K562 (cell line): Measurements from ENCODE around the gene NEB. TPM values are rescaled to one million over a fixed set of nuclear protein-coding genes. Genes with fewer than 3 reads are reported as not detected.

Experiments
- ARID1B ChIP-seq: fragments of 450-650 bp; IDR thresholded peaks from 2 replicates; pipeline ENCODE4 v1.6.1; 2016; ENCODE audit warnings: antibody characterized with exemption, mild to moderate bottlenecking, inconsistent platforms
- ATF7 ChIP-seq: fragments of 450-650 bp; IDR thresholded peaks from 2 replicates; pipeline ENCODE4 v1.7.1; 2014; ENCODE audit warnings: mild to moderate bottlenecking, moderate library complexity
- BACH1 ChIP-seq: fragments of 200-800 bp; sonication (Bioruptor generic); IDR thresholded peaks from 2 replicates; pipeline ENCODE4 v1.6.1; 2016; ENCODE audit warnings: missing genetic modification characterization, missing compliant biosample characterization
- BRF1 ChIP-seq: IDR thresholded peaks from 3 replicates; pipeline ENCODE4 v1.6.1; 2011; ENCODE audit warnings: borderline replicate concordance, mild to moderate bottlenecking; ENCODE audit not compliant: insufficient read length; ENCODE audit errors: extremely low read depth
- CBFA2T2 ChIP-seq: fragments of 450-650 bp; conservative IDR thresholded peaks from 2 replicates; pipeline ENCODE4 v1.6.1; 2017; ENCODE audit warnings: mild to moderate bottlenecking
- CBFA2T3 ChIP-seq: fragments of 450-650 bp; IDR thresholded peaks from 2 replicates; pipeline ENCODE4 v1.6.1; 2017
- CEBPB ChIP-seq: fragments of 450-650 bp; IDR thresholded peaks from 2 replicates; pipeline ENCODE4 v1.6.1; 2016; ENCODE audit warnings: missing genetic modification characterization, missing compliant biosample characterization
- CXXC5 ChIP-seq: fragments of 250-450 bp; sonication (Bioruptor Pico); IDR thresholded peaks from 2 replicates; pipeline ENCODE4 v1.8.0; 2022; ENCODE audit warnings: inconsistent platforms, mild to moderate bottlenecking, moderate library complexity
- DNMT1 ChIP-seq: fragments of 450-650 bp; IDR thresholded peaks from 2 replicates; pipeline ENCODE4 v1.6.1; 2016; ENCODE audit warnings: antibody characterized with exemption, mild to moderate bottlenecking
- FOXK2 ChIP-seq, 2 experiments: fragments of 450-650 bp; IDR thresholded peaks in 1 of 2; conservative IDR thresholded peaks in 1 of 2; 2 replicates each; pipeline ENCODE4 v1.6.1; 2016; ENCODE audit warnings: low read depth in 2 of 2, mild to moderate bottlenecking in 1 of 2
- HNRNPH1 ChIP-seq: fragments of 200-400 bp; formaldehyde crosslinking; optimal IDR thresholded peaks from 2 replicates; pipeline ENCODE3; 2017; ENCODE audit warnings: low read depth, mild to moderate bottlenecking, low read length, moderate library complexity
- MECOM ChIP-seq: fragments of 250-450 bp; sonication (Bioruptor Pico); IDR thresholded peaks from 2 replicates; pipeline ENCODE4 v1.8.0; 2022; ENCODE audit warnings: inconsistent platforms
- MTA3 ChIP-seq: fragments of 450-650 bp; formaldehyde crosslinking; IDR thresholded peaks from 2 replicates; pipeline ENCODE4 v1.6.1; 2017; ENCODE audit warnings: mild to moderate bottlenecking, borderline replicate concordance
- NFIX ChIP-seq: fragments of 250-450 bp; sonication (Bioruptor Pico); IDR thresholded peaks from 2 replicates; pipeline ENCODE4 v1.4.0; 2020; ENCODE audit warnings: low read depth, mild to moderate bottlenecking, moderate library complexity
- NFXL1 ChIP-seq: fragments of 450-650 bp; formaldehyde crosslinking; IDR thresholded peaks from 2 replicates; pipeline ENCODE4 v1.4.0; 2021; ENCODE audit warnings: mild to moderate bottlenecking
- POLR2AphosphoS5 ChIP-seq: IDR thresholded peaks from 2 replicates; pipeline ENCODE4 v1.6.1; 2011; ENCODE audit warnings: mild to moderate bottlenecking, low read depth, low read length, moderate library complexity; ENCODE audit not compliant: control insufficient read depth, insufficient read depth
- RAD21 ChIP-seq, 2 experiments: fragments of 250-450 bp in 1 of 2; fragments of 450-650 bp in 1 of 2; sonication (Bioruptor Pico) in 1 of 2; formaldehyde crosslinking in 1 of 2; IDR thresholded peaks in 1 of 2; conservative IDR thresholded peaks in 1 of 2; 2 replicates each; pipeline versions ENCODE4 v1.4.0 to v1.8.0; 2020 to 2022; ENCODE audit warnings: mild to moderate bottlenecking in 2 of 2, moderate library complexity in 1 of 2
- RBFOX2 ChIP-seq: fragments of 200-400 bp; formaldehyde crosslinking; IDR thresholded peaks from 2 replicates; pipeline ENCODE4 v1.6.1; 2017; ENCODE audit warnings: low read depth, mild to moderate bottlenecking, low read length, moderate library complexity
- TCFL5 ChIP-seq: fragments of 250-450 bp; sonication (Bioruptor Pico); conservative IDR thresholded peaks from 2 replicates; pipeline ENCODE4 v1.6.1; 2021; ENCODE audit warnings: mild to moderate bottlenecking, moderate library complexity, matching md5 sums
- ZNF41 ChIP-seq: fragments of 250-450 bp; sonication (Bioruptor Pico); conservative IDR thresholded peaks from 2 replicates; pipeline ENCODE4 v1.4.0; 2020; ENCODE audit warnings: mild to moderate bottlenecking
- ZNF668 ChIP-seq: fragments of 250-450 bp; sonication (Bioruptor Pico); IDR thresholded peaks from 2 replicates; pipeline ENCODE4 v1.8.0; 2022; ENCODE audit warnings: mild to moderate bottlenecking, inconsistent platforms
- polyA plus RNA-seq, 8 experiments: library from polyadenylated mRNA; depleted of rRNA in 4 of 8; stranded (reverse) in 5 of 8; unstranded in 3 of 8; fragments of >200 nt; fragmentation: Nextera tagmentation in 2 of 8; fragmentation: Illumina TruSeq in 1 of 8; extraction: Ambion mirVana in 2 of 8; extraction: Trizol in 1 of 8; gene quantifications; 2 replicates each; pipeline versions ENCODE4 v1.2.1 to v1.2.3, GENCODE V29; 2011 to 2014; ENCODE audit warnings: inconsistent platforms in 1 of 8, missing spikeins in 1 of 8
- total RNA-seq, 7 experiments: library from RNA; depleted of rRNA in 6 of 7; stranded (reverse); fragments of >200 nt in 6 of 7; fragmentation: Illumina TruSeq in 2 of 7; extraction: Trizol in 2 of 7; gene quantifications; 2 replicates each; pipeline versions ENCODE4 v1.2.1 to v1.2.3, GENCODE V29; 2011 to 2021; ENCODE audit warnings: low replicate concordance in 1 of 7
- TF ChIP-seq, protein P1 (sequence below), 3 experiments: fragments of 200-800 bp in 1 of 3; sonication (Bioruptor generic) in 1 of 3; sonication (generic) in 1 of 3; formaldehyde crosslinking in 1 of 3; IDR thresholded peaks; 2 replicates each; pipeline versions ENCODE4 v1.6.1 to v1.8.0; 2016 to 2022; ENCODE audit warnings: mild to moderate bottlenecking in 2 of 3, missing compliant biosample characterization in 2 of 3, missing genetic modification characterization in 2 of 3, missing genetic modification reagents in 1 of 3
- TF ChIP-seq, protein P2 (sequence below): fragments of 450-650 bp; IDR thresholded peaks from 2 replicates; pipeline ENCODE4 v1.7.1; 2018; ENCODE audit warnings: mild to moderate bottlenecking, low read depth; ENCODE audit not compliant: partially characterized antibody
- TF ChIP-seq, protein P3 (sequence below): IDR thresholded peaks from 2 replicates; pipeline ENCODE4 v1.6.1; 2014; ENCODE audit warnings: antibody characterized with exemption

The NEB gene
- total and polyA plus RNA-seq, 9 of the 15 experiments (the other 6 are each of a cell fraction or from before 2014, with no cell fraction given) = 1.7 to 3.8 (median 2.9) TPM

DNA sequence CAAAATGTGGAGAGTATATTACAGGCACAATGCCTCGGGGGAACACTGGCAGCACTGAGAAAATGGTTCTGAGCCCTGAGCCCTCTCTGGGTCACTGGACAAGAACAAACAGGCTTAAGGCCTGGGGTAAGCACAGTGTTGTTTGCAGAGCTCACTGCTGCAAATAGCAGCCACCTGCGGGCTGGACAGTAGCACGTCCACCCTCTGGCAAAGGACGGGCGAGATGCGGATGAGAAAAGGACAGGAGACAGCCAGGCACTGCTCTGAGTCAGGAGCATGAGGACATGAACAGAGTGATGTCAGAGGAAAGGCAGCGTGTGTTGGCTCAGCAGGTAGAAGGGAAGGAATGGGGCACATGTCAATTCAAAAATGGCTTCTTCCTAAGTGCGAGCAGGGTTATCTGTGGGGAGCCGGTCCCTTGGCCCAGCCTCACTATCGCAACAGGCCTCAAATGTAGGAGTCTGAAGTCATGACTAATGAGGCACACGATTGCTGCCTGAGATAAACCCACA is 25.9 kb upstream of the NEB start (continued):
- peak; percentile 45; the same call in 1 of the 2 replicates for TF ChIP-seq RBFOX2
- TF ChIP-seq MECOM (CRISPR knock-in tag) = peak; percentile 72
- TF ChIP-seq ZNF41 (CRISPR knock-in tag) = peak; percentile 71; the same call in 1 of the 2 replicates
- peak; percentile 87 for TF ChIP-seq ARID1B
- TF ChIP-seq HNRNPH1 = no peak
- peak; percentile 80 for TF ChIP-seq CBFA2T3
- TF ChIP-seq, protein P1, sequence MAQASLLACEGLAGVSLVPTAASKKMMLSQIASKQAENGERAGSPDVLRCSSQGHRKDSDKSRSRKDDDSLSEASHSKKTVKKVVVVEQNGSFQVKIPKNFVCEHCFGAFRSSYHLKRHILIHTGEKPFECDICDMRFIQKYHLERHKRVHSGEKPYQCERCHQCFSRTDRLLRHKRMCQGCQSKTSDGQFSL (CRISPR knock-in tag; IDR thresholded peaks at IDR 0.05) = no peak
- TF ChIP-seq, protein P1 (tag; IDR thresholded peaks at IDR 0.05) = 0 out of 4 replicates have a peak, but pooled peaks of 1 of the 2 experiments have one; percentile 44
- TF ChIP-seq POLR2AphosphoS5 = peak; percentile 71; the same call in 1 of the 2 replicates
- TF ChIP-seq, protein P2, sequence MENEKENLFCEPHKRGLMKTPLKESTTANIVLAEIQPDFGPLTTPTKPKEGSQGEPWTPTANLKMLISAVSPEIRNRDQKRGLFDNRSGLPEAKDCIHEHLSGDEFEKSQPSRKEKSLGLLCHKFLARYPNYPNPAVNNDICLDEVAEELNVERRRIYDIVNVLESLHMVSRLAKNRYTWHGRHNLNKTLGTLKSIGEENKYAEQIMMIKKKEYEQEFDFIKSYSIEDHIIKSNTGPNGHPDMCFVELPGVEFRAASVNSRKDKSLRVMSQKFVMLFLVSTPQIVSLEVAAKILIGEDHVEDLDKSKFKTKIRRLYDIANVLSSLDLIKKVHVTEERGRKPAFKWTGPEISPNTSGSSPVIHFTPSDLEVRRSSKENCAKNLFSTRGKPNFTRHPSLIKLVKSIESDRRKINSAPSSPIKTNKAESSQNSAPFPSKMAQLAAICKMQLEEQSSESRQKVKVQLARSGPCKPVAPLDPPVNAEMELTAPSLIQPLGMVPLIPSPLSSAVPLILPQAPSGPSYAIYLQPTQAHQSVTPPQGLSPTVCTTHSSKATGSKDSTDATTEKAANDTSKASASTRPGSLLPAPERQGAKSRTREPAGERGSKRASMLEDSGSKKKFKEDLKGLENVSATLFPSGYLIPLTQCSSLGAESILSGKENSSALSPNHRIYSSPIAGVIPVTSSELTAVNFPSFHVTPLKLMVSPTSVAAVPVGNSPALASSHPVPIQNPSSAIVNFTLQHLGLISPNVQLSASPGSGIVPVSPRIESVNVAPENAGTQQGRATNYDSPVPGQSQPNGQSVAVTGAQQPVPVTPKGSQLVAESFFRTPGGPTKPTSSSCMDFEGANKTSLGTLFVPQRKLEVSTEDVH = no peak
- TF ChIP-seq CXXC5 (CRISPR knock-in tag) = peak; percentile 86
- TF ChIP-seq FOXK2 (conservative IDR thresholded peaks at IDR 0.05 in 1 of 2, IDR thresholded peaks at IDR 0.05 in 1 of 2; ENCODE audit: low read depth in 2 of 2) = peak; percentile 16 to 23; a peak in 1 of 4 replicates
- TF ChIP-seq RAD21 (CRISPR knock-in tag; conservative IDR thresholded peaks at IDR 0.05 in 1 of 2, IDR thresholded peaks at IDR 0.05 in 1 of 2) = 0 out of 4 replicates have a peak, but pooled peaks of 1 of the 2 experiments have one; percentile 5
- no peak for TF ChIP-seq NFIX (CRISPR knock-in tag)
- TF ChIP-seq DNMT1 = 0 out of 2 replicates have a peak, but pooled peaks have one; percentile 41
- TF ChIP-seq CBFA2T2 = peak; percentile 66
- peak; percentile 86 for TF ChIP-seq ATF7
- peak; percentile 76; the same call in 1 of the 2 replicates for TF ChIP-seq ZNF668 (CRISPR knock-in tag)
- TF ChIP-seq NFXL1 (CRISPR knock-in tag) = peak; percentile 42; the same call in 1 of the 2 replicates
- TF ChIP-seq MTA3 = no peak
- TF ChIP-seq TCFL5 (CRISPR knock-in tag) = 0 out of 2 replicates have a peak, but pooled peaks have one; percentile 26
- no peak for TF ChIP-seq BRF1
- TF ChIP-seq BACH1 (tag) = peak; percentile 48; the same call in 1 of the 2 replicates
- TF ChIP-seq CEBPB = 0 out of 2 replicates have a peak, but pooled peaks have one; percentile 11
- TF ChIP-seq, protein P3, sequence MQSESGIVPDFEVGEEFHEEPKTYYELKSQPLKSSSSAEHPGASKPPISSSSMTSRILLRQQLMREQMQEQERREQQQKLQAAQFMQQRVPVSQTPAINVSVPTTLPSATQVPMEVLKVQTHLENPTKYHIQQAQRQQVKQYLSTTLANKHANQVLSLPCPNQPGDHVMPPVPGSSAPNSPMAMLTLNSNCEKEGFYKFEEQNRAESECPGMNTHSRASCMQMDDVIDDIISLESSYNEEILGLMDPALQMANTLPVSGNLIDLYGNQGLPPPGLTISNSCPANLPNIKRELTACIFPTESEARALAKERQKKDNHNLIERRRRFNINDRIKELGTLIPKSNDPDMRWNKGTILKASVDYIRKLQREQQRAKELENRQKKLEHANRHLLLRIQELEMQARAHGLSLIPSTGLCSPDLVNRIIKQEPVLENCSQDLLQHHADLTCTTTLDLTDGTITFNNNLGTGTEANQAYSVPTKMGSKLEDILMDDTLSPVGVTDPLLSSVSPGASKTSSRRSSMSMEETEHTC = peak; percentile 44; the same call in 1 of the 2 replicates
